HepG2 (cell line): Measurements from ENCODE around the gene ABCA3. TPM values are rescaled to one million over a fixed set of nuclear protein-coding genes. Genes with fewer than 3 reads are reported as not detected.

ENCODE experiments used
- ATAC-seq: fragments of 200-7000 bp; cut with Tn5 transposase; 3 replicates; pipeline ENCODE4 v1.9.1; 2020; ENCODE audit warnings: mild to moderate bottlenecking, moderate library complexity
- BruUV-seq: library from RNA; stranded (reverse); fragments of 400-500 nt; replicated peaks from 2 replicates; lab custom pipeline; 2021; lab: Mats Ljungman, UMichigan
- CTCF ChIA-PET: fragments of 300-600 bp; formaldehyde crosslinking; extraction: SDS; loops from one replicate; lab custom pipeline; 2021; ENCODE audit warnings: low total read pairs, inconsistent platforms, low intra/inter-chr PET ratio; lab: Yijun Ruan, JAX
- POLR2A ChIA-PET: fragments of 350-600 bp; sonication (Branson Sonifier 250); formaldehyde crosslinking; loops from one replicate; lab custom pipeline; 2020; ENCODE audit warnings: antibody characterized with exemption, inconsistent platforms; lab: Yijun Ruan, JAX
- DNase-seq: peaks from one replicate; pipeline ENCODE4 v3.0.0-alpha.2; 2015; ENCODE audit warnings: low spot score
- FAIRE-seq: peaks from 3 replicates; lab custom pipeline; 2011; peaks lifted over from hg19 to GRCh38; lab: Jason Lieb, UNC
- H2AFZ ChIP-seq: one replicate; pipeline ENCODE4 v1.6.1; 2011; ENCODE audit warnings: low read length, inconsistent platforms
- H3K27ac ChIP-seq: fragments of 300-600 bp; 3 replicates; pipeline ENCODE4 v1.8.0; 2011; ENCODE audit warnings: mixed run types, mild to moderate bottlenecking, mixed read lengths, low read length, inconsistent platforms; ENCODE audit not compliant: insufficient read depth; ENCODE audit errors: extremely low read length
- H3K27me3 ChIP-seq, 2 experiments: fragments of 200-600 bp in 1 of 2; 2 replicates in 1 of 2; 3 replicates in 1 of 2; pipeline versions ENCODE4 v1.6.0 to v1.8.0; 2011; ENCODE audit warnings: low read length in 2 of 2, mild to moderate bottlenecking in 2 of 2, moderate library complexity in 2 of 2, inconsistent platforms in 1 of 2; ENCODE audit not compliant: insufficient read depth in 2 of 2, control insufficient read depth in 1 of 2
- H3K36me3 ChIP-seq, 2 experiments: fragments of 200-600 bp in 1 of 2; replicated peaks in 1 of 2; 2 replicates in 1 of 2; 3 replicates in 1 of 2; pipeline versions ENCODE4 v1.5.1 to v1.8.0; 2011; ENCODE audit warnings: low read length in 2 of 2, inconsistent platforms in 1 of 2; ENCODE audit not compliant: insufficient read depth in 2 of 2, control insufficient read depth in 1 of 2
- H3K4me1 ChIP-seq: 2 replicates; pipeline ENCODE4 v1.5.1; 2012; ENCODE audit warnings: low read length, inconsistent platforms; ENCODE audit not compliant: insufficient read depth
- H3K4me2 ChIP-seq: 2 replicates; pipeline ENCODE4 v1.6.0; 2011; ENCODE audit warnings: low read depth, low read length, inconsistent platforms
- H3K4me3 ChIP-seq, 3 experiments: fragments of 200-600 bp in 1 of 3; sonication (generic), shearing (Covaris generic) in 1 of 3; replicated peaks in 1 of 3; 2 replicates each; pipeline ENCODE4 v1.5.1; 2011 to 2016; ENCODE audit warnings: low read length in 3 of 3, inconsistent platforms in 2 of 3, low read depth in 2 of 3, mild to moderate bottlenecking in 2 of 3, control low read depth in 1 of 3, mixed read lengths in 1 of 3; ENCODE audit not compliant: insufficient read depth in 1 of 3
- H3K79me2 ChIP-seq: one replicate; pipeline ENCODE4 v1.6.1; 2011; ENCODE audit warnings: low read length, inconsistent platforms; ENCODE audit not compliant: insufficient read depth
- H3K9ac ChIP-seq: 2 replicates; pipeline ENCODE4 v1.6.0; 2011; ENCODE audit warnings: mild to moderate bottlenecking, low read depth, low read length, inconsistent platforms; ENCODE audit not compliant: insufficient read depth
- H3K9me3 ChIP-seq: 2 replicates; pipeline ENCODE4 v1.5.1; 2012; ENCODE audit warnings: mild to moderate bottlenecking, low read length
- H4K20me1 ChIP-seq: 2 replicates; pipeline ENCODE4 v1.6.0; 2011; ENCODE audit warnings: inconsistent platforms, mild to moderate bottlenecking, low read length, moderate library complexity; ENCODE audit not compliant: insufficient read depth
- AGO2 ChIP-seq: fragments of 200-400 bp; formaldehyde crosslinking; optimal IDR thresholded peaks from 2 replicates; pipeline ENCODE3; 2017; ENCODE audit warnings: mild to moderate bottlenecking, low read depth, low read length, moderate library complexity
- KLF12 ChIP-seq: sonication (generic); formaldehyde crosslinking; IDR thresholded peaks from 2 replicates; pipeline ENCODE4 v1.4.0; 2020; ENCODE audit warnings: missing genetic modification reagents, borderline replicate concordance
- MLX ChIP-seq: IDR thresholded peaks from 2 replicates; pipeline ENCODE4 v1.6.1; 2016
- ZGPAT ChIP-seq: IDR thresholded peaks from 2 replicates; pipeline ENCODE4 v1.6.1; 2016; ENCODE audit warnings: mild to moderate bottlenecking
- WGBS: methylation state at CpG from one replicate; pipeline ENCODE4 v1.1.6; 2017; ENCODE audit warnings: low lambda C conversion rate; 5-methylcytosine and 5-hydroxymethylcytosine counted together
- in situ Hi-C: cut with HindIII; loops from 2 replicates; pipeline ENCODE4 v1.10.0; 2017; ENCODE audit warnings: low pct_unique_long_range_greater_than_20kb; ENCODE audit not compliant: extremely low pct_ligation_motif_present
- intact Hi-C: fragments of 100-400 bp; cut with micrococcal nuclease; formaldehyde crosslinking; loops from one replicate; pipeline ENCODE4 v1.10.0; 2022; ENCODE audit not compliant: unreplicated experiment
- polyA plus RNA-seq, 8 experiments: library from polyadenylated mRNA; depleted of rRNA in 3 of 8; stranded (reverse) in 7 of 8; unstranded in 1 of 8; fragments of >200 nt; fragmentation: Illumina TruSeq in 4 of 8; extraction: Trizol in 4 of 8; gene quantifications; 2 replicates each; pipeline versions ENCODE4 v1.2.1 to v1.2.3, GENCODE V29; 2011 to 2016; ENCODE audit warnings: low read depth in 4 of 8, missing spikeins in 1 of 8, mixed read lengths in 1 of 8; ENCODE audit not compliant: insufficient read depth in 1 of 8
- total RNA-seq, 5 experiments: library from RNA; depleted of rRNA; stranded (reverse); fragments of >200 nt; fragmentation: Illumina TruSeq; extraction: Trizol; gene quantifications; 2 replicates each; pipeline ENCODE4 v1.2.3, GENCODE V29; 2016; ENCODE audit warnings: low read depth in 1 of 5

ABCA3 gene
- total and polyA plus RNA-seq, 2 of the 13 experiments (the other 11 are each of a cell fraction or from before 2014, with no cell fraction given), result 0.60 to 1.5 TPM

- Histone ChIP-seq H3K27me3 (no peaks in the 10 kb centered on the region; a peak in 1 of 5 replicates), H3K27ac (no peak overlapping the region), H3K4me3 (no peak overlapping the region), H3K36me3 (peaks cover 25 to 43% of the 10 kb centered on the region in 2 experiments; a peak in 4 of 5 replicates), H3K9ac (no peak overlapping the region), H2AFZ (no peak overlapping the region), H3K4me1 (peaks cover 11% of the 10 kb centered on the region; the same call in 1 of the 2 replicates), H4K20me1 (peaks cover 5% of the 10 kb centered on the region), H3K4me2 (no peak overlapping the region), H3K9me3 (no peaks in the 10 kb centered on the region), H3K79me2 (peaks cover 23% of the 10 kb centered on the region)
- intact Hi-C loops, result no loop called here
- DNase-seq, result no peak
- TF ChIP-seq AGO2 (peak; percentile 54), MLX (no peak), ZGPAT (CRISPR knock-in tag) (no peak), KLF12 (CRISPR knock-in tag) (no peak)
- ATAC-seq, result no peak; the same call in 2 of the 3 replicates
- ChIA-PET CTCF (no interaction called here), POLR2A (interaction anchor here (1.9 kb wide), 1 partner anchor 20 kb away, joined by 7 read pairs; no protein-coding TSS in a partner anchor)
- WGBS, result 95% methylated on average over 12 of the region's 18 CpGs
- FAIRE-seq, result no peak
- BruUV-seq, result no TSS peak
- in situ Hi-C loops, result no loop called here
These were observed 94.1 kb downstream of the ABCA3 start for GRCh38 chr16:2246301-2246885.
